Activated T-helper 1 cell treated with anti-CD3 and anti-CD28 coated beads, Interleukin-12 subunit alpha, Interleukin-12 subunit beta, Interleukin-2, Interleukin-4 antibody, amounts not matched to agents 30 ng/mL and 10 ng/mL and 1 ng/mL, durations not matched to agents 14 hours and 24 hours and 36 hours (primary cell): ENCODE data around the gene PDLIM3. TPM values are rescaled to one million over a fixed set of nuclear protein-coding genes. Genes with fewer than 3 reads are reported as not detected.

Experiments used
- total RNA-seq: library from RNA; stranded (reverse); gene quantifications from 2 replicates; pipeline ENCODE4 v1.2.3, GENCODE V29; 2022

PDLIM3 gene
- total RNA-seq, 1 donor from 2014 or later, result not detected

Other genes starting within 250 kb of the PDLIM3 start
- gene LRP2BP, start 139.6 kb downstream of the PDLIM3 start, total RNA-seq, result 0.42 and 0.47 TPM in 2 replicates
- 12.4 and 15.8 TPM in 2 replicates for gene ANKRD37, start 138.7 kb downstream of the PDLIM3 start, total RNA-seq
- gene UFSP2, start 109.5 kb downstream of the PDLIM3 start, total RNA-seq, result 19.8 and 19.9 TPM in 2 replicates
- gene CCDC110, start 63.8 kb downstream of the PDLIM3 start, total RNA-seq, result not detected in 2 replicates